DMS153 treated with DMSO at 0.1 percent for 48 hours (cell line): Measurements from ENCODE around the gene AR.

Source experiments
- DNase-seq: peaks from one replicate; lab custom pipeline; 2025; ENCODE audit not compliant: unreplicated experiment; lab: John Stamatoyannopoulos, UW

Gene AR

GRCh38 chrX:67543818-67544217 lies at the start of gene AR:
AR (plus strand) TSS chrX:67544021; CDS start chrX:67545147, 1,126 bp downstream.
- no peak for DNase-seq

- no peak for DNase-seq
Measured at GRCh38 chrX:67500617-67501016, 43.2 kb upstream of the AR start.

- no peak for DNase-seq
Measured at GRCh38 chrX:67503004-67503403, 40.8 kb upstream of the AR start.

GRCh38 chrX:67503453-67503852 lies 40.4 kb upstream of the AR start:
- no peak for DNase-seq

GRCh38 chrX:67520671-67521070 lies 23.1 kb upstream of the AR start:
- DNase-seq: no peak

GRCh38 chrX:67523002-67523681 lies 20.7 kb upstream of the AR start:
- DNase-seq: no peak

GRCh38 chrX:67523932-67524331 lies 19.9 kb upstream of the AR start:
- DNase-seq: no peak

GRCh38 chrX:67524428-67524827 lies 19.4 kb upstream of the AR start:
- no peak for DNase-seq

GRCh38 chrX:67524950-67525691 lies 18.7 kb upstream of the AR start:
- no peak for DNase-seq

- DNase-seq: no peak
Measured at GRCh38 chrX:67536564-67536963, 7.3 kb upstream of the AR start.

GRCh38 chrX:67538383-67538782 lies 5.4 kb upstream of the AR start:
- no peak for DNase-seq

- no peak for DNase-seq
Measured at GRCh38 chrX:67544281-67545035, 637 bp downstream of the AR start.

GRCh38 chrX:67545036-67545821 lies 1.4 kb downstream of the AR start:
- DNase-seq: no peak

GRCh38 chrX:67545893-67546495 lies 2.2 kb downstream of the AR start:
- no peak for DNase-seq

GRCh38 chrX:67546496-67547423 lies 2.9 kb downstream of the AR start:
- no peak for DNase-seq

GRCh38 chrX:67555578-67556203 lies 11.9 kb downstream of the AR start:
- no peak for DNase-seq

- no peak for DNase-seq
Measured at GRCh38 chrX:67558267-67558666, 14.4 kb downstream of the AR start.

GRCh38 chrX:67563469-67564448 lies 19.9 kb downstream of the AR start:
- DNase-seq: no peak
